Smooth muscle cell (in vitro differentiated cells): ENCODE data around the gene PPCS. TPM values are rescaled to one million over a fixed set of nuclear protein-coding genes. Genes with fewer than 3 reads are reported as not detected.

Source experiments
- DNase-seq: peaks from one replicate; lab custom pipeline; 2025; ENCODE audit not compliant: unreplicated experiment; lab: John Stamatoyannopoulos, UW
- H2AFZ ChIP-seq: fragments of 200-600 bp; sonication (generic); 2 replicates; pipeline ENCODE4 v1.6.0; 2016; ENCODE audit warnings: antibody characterized with exemption, low read depth, mild to moderate bottlenecking
- H3F3A ChIP-seq: fragments of 200-600 bp; sonication (generic); 2 replicates; pipeline ENCODE4 v1.6.0; 2017; ENCODE audit warnings: antibody characterized with exemption, low read depth
- H3K27ac ChIP-seq: fragments of 200-600 bp; sonication (generic); 2 replicates; pipeline ENCODE4 v1.5.1; 2016; ENCODE audit warnings: low read depth, mild to moderate bottlenecking
- H3K27me3 ChIP-seq: fragments of 200-600 bp; sonication (generic); 2 replicates; pipeline ENCODE4 v1.6.1; 2016; ENCODE audit warnings: low read depth, mild to moderate bottlenecking
- H3K36me3 ChIP-seq: fragments of 200-600 bp; sonication (generic); 2 replicates; pipeline ENCODE4 v1.5.1; 2016; ENCODE audit warnings: low read depth
- H3K4me1 ChIP-seq: fragments of 200-600 bp; sonication (generic); 2 replicates; pipeline ENCODE4 v1.5.1; 2016; ENCODE audit warnings: low read depth
- H3K4me2 ChIP-seq: fragments of 200-600 bp; sonication (generic); 2 replicates; pipeline ENCODE4 v1.6.0; 2016; ENCODE audit warnings: mild to moderate bottlenecking
- H3K4me3 ChIP-seq: fragments of 200-600 bp; sonication (generic); 2 replicates; pipeline ENCODE4 v1.5.1; 2016; ENCODE audit warnings: mild to moderate bottlenecking
- H3K79me2 ChIP-seq: fragments of 200-600 bp; sonication (generic); 2 replicates; pipeline ENCODE4 v1.6.0; 2016; ENCODE audit warnings: low read depth, mild to moderate bottlenecking
- H3K9ac ChIP-seq: fragments of 200-600 bp; sonication (generic); 2 replicates; pipeline ENCODE4 v1.6.0; 2016; ENCODE audit warnings: low read depth
- H3K9me3 ChIP-seq: fragments of 200-600 bp; sonication (generic); replicated peaks from 2 replicates; pipeline ENCODE4 v1.5.1; 2016; ENCODE audit warnings: low read depth
- H4K20me1 ChIP-seq: fragments of 200-600 bp; sonication (generic); 2 replicates; pipeline ENCODE4 v1.6.0; 2016; ENCODE audit warnings: low read depth
- WGBS: methylation state at CpG from one replicate; pipeline ENCODE4 v1.1.7; 2016; ENCODE audit warnings: low lambda C conversion rate; 5-methylcytosine and 5-hydroxymethylcytosine counted together
- polyA plus RNA-seq: library from polyadenylated mRNA; unstranded; fragments of >200 nt; fragmentation: Nextera tagmentation; extraction: Ambion mirVana; gene quantifications from 2 replicates; pipeline ENCODE4 v1.2.1, GENCODE V29; 2016
- total RNA-seq: library from RNA; depleted of rRNA; stranded (reverse); fragments of >200 nt; gene quantifications from 2 replicates; pipeline ENCODE4 v1.2.3, GENCODE V29; 2014
- TF ChIP-seq, protein P1 (sequence below): fragments of 200-600 bp; sonication (generic); IDR thresholded peaks from 2 replicates; pipeline ENCODE4 v1.5.1; 2017; ENCODE audit warnings: borderline replicate concordance, mild to moderate bottlenecking, antibody characterized with exemption; ENCODE audit not compliant: insufficient read depth, poor library complexity, severe bottlenecking

Gene PPCS
- total and polyA plus RNA-seq, 2 experiments from 2014 or later = 42.6 to 73.3 TPM

DNA sequence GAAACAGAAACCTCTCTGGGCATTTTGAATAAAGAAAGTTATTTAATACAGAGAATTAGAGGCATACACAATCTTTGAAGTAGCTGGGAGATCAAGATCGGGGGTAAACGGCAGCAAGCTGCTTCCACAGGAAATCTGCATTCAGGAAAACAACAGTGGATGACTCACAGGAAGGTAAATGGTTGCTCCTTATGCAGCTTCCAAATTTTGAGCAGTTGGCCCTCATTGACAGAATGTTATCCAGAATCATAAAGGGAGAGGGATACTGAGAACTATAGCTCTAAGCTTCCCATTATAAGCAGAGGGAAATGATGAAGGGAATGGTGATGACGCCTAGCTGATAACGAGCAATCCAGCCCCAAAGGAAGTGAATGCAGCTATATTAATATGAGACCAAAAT, 29.1 kb upstream of the PPCS start:
- Histone ChIP-seq H3K27ac (no peak overlapping the region), H3K4me2 (no peak overlapping the region), H3K9ac (no peak overlapping the region), H4K20me1 (no peaks in the 10 kb centered on the region), H3F3A (no peaks in the 10 kb centered on the region), H3K79me2 (no peaks in the 10 kb centered on the region), H3K27me3 (no peaks in the 10 kb centered on the region), H2AFZ (no peak overlapping the region), H3K4me1 (no peaks in the 10 kb centered on the region), H3K36me3 (no peaks in the 10 kb centered on the region), H3K4me3 (no peak overlapping the region), H3K9me3 (no peaks in the 10 kb centered on the region)
- WGBS = 66% methylated on average over 4 of the region's 4 CpGs
- TF ChIP-seq, protein P1, sequence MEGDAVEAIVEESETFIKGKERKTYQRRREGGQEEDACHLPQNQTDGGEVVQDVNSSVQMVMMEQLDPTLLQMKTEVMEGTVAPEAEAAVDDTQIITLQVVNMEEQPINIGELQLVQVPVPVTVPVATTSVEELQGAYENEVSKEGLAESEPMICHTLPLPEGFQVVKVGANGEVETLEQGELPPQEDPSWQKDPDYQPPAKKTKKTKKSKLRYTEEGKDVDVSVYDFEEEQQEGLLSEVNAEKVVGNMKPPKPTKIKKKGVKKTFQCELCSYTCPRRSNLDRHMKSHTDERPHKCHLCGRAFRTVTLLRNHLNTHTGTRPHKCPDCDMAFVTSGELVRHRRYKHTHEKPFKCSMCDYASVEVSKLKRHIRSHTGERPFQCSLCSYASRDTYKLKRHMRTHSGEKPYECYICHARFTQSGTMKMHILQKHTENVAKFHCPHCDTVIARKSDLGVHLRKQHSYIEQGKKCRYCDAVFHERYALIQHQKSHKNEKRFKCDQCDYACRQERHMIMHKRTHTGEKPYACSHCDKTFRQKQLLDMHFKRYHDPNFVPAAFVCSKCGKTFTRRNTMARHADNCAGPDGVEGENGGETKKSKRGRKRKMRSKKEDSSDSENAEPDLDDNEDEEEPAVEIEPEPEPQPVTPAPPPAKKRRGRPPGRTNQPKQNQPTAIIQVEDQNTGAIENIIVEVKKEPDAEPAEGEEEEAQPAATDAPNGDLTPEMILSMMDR = no peak
- DNase-seq = no peak

DNA sequence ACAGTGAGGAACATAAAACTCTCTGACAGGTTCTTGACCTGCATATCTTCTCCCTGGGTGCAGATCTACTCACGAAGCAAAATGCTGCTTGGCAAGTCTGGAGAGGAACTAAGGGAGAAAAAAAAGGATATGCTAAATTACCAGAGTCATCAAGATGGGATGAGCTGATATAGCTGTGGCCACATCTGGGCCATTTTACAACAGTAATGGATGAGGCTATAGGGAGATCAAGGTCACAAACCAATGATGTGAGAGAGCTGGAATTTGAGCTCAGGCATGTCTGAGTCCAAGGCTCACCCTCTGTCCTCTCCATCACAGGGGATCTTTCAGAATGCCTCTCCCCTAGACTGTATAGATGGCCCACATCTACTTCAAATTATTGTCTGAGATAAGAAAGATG, 26.7 kb upstream of the PPCS start:
- no peaks in the 10 kb centered on the region for H4K20me1 ChIP-seq
- H3K36me3 ChIP-seq = no peaks in the 10 kb centered on the region
- H2AFZ ChIP-seq = no peak overlapping the region
- DNase-seq = no peak
- no peak overlapping the region for H3K4me2 ChIP-seq
- 56% methylated on average over 1 of the region's 1 CpG for WGBS
- H3K79me2 ChIP-seq = no peaks in the 10 kb centered on the region
- no peaks in the 10 kb centered on the region for H3K4me1 ChIP-seq
- H3K27me3 ChIP-seq = no peaks in the 10 kb centered on the region
- TF ChIP-seq, protein P1 = no peak
- no peaks in the 10 kb centered on the region for H3K9me3 ChIP-seq
- H3K9ac ChIP-seq = no peak overlapping the region
- H3K27ac ChIP-seq = no peak overlapping the region
- no peak overlapping the region for H3K4me3 ChIP-seq
- peaks cover 6% of the 10 kb centered on the region for H3F3A ChIP-seq

DNA sequence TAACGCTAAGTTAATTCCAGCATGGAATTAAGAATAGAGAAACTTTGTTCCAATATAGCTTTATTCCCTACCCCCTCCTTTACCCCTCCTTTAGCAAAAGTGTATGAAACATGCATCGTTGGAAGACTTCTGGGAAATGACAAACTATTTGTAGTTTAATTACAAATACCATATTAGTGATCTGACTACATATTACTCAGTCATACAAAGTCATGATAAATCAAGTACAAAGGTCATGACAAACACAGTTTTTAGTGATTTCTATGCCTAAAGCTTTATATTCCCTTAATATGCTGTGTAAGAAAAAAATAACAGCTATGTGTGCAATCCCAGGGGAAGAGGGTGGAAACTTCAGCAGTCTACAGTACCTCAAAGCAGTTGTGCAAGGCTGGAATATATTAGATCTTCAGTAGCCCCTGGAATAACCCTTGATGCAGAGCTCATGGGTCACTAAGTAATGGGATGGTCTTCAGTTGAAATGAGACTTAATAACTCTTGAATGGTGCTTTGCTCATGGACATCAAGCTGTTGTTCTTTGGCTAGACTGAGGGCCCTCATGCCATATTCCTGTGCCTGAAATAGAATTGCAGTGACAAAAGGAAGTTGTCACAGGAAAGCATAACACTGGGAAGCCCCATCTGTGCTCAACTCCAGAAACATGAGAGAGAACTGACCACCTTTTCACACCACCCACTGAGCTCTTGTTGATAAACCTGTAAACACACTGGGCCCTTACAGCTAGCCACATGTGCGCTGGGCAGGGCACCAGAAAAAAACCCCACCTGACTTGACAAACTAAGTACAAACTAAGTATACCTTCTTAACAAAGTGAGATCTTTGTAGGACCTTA, 25.8 kb upstream of the PPCS start:
- Histone ChIP-seq H3K36me3 (no peaks in the 10 kb centered on the region), H3K27ac (no peak overlapping the region), H3K79me2 (no peaks in the 10 kb centered on the region), H3F3A (peaks cover 6% of the 10 kb centered on the region), H3K9ac (no peak overlapping the region), H3K4me3 (no peak overlapping the region), H4K20me1 (no peaks in the 10 kb centered on the region), H3K9me3 (no peaks in the 10 kb centered on the region), H3K4me1 (no peaks in the 10 kb centered on the region), H3K27me3 (no peaks in the 10 kb centered on the region), H2AFZ (no peak overlapping the region), H3K4me2 (no peak overlapping the region)
- TF ChIP-seq, protein P1 = no peak
- WGBS = 95% methylated on average over 3 of the region's 3 CpGs
- no peak for DNase-seq

DNA sequence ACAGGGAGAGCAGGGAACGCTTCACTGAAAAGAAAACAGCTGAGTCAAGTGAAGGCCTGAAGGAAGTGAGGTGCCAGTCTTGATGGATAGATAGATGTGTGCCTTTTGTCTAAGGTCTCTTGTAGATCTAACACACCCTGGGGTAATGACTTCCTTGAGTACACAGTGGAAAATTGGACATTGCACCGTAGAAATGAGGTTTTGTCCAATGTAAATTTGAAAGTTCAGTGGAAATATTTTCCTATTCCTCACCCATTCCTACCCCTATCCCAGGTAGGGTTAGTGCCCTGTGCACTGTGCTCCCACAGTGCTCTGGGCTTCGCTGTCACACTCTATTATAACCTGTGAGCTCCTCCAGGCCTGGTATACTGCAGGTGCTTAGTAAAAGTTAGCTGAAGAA, 24.8 kb upstream of the PPCS start:
- no peak overlapping the region for H3K4me3 ChIP-seq
- no peak overlapping the region for H3K27ac ChIP-seq
- no peaks in the 10 kb centered on the region for H4K20me1 ChIP-seq
- no peak overlapping the region for H3K4me2 ChIP-seq
- H3F3A ChIP-seq = peaks cover 6% of the 10 kb centered on the region
- H3K36me3 ChIP-seq = no peaks in the 10 kb centered on the region
- DNase-seq = no peak
- TF ChIP-seq, protein P1 = no peak
- H3K79me2 ChIP-seq = no peaks in the 10 kb centered on the region
- H2AFZ ChIP-seq = no peak overlapping the region
- H3K9ac ChIP-seq = no peak overlapping the region
- H3K4me1 ChIP-seq = no peaks in the 10 kb centered on the region
- 95% methylated on average over 3 of the region's 3 CpGs for WGBS
- H3K27me3 ChIP-seq = no peaks in the 10 kb centered on the region
- no peaks in the 10 kb centered on the region for H3K9me3 ChIP-seq
